Fibroblast of mammary gland (primary cell): Measurements from ENCODE around the gene MLKL.
A peak's percentile ranks its signal among the peaks of the same experiment; 100 is the strongest.

Source experiments
- DNase-seq: peaks from one replicate; pipeline ENCODE4 v3.0.0-alpha.2; 2010; ENCODE audit warnings: low read depth
- H3K4me3 ChIP-seq: 2 replicates; pipeline ENCODE4 v1.5.1; 2011; ENCODE audit warnings: low read depth, mild to moderate bottlenecking, low read length, moderate library complexity; ENCODE audit not compliant: control insufficient read depth
- TF ChIP-seq, protein P1 (sequence below): conservative IDR thresholded peaks from 2 replicates; pipeline ENCODE4 v1.5.1; 2011; ENCODE audit warnings: low read depth, low read length, inconsistent platforms; ENCODE audit not compliant: control insufficient read depth, insufficient read depth

MLKL gene

GRCh38 chr16:74626741-74627416 is 73.8 kb downstream of the MLKL start:
- H3K4me3 ChIP-seq: no peak overlapping the region
- DNase-seq: peak; percentile 77
- TF ChIP-seq, protein P1, sequence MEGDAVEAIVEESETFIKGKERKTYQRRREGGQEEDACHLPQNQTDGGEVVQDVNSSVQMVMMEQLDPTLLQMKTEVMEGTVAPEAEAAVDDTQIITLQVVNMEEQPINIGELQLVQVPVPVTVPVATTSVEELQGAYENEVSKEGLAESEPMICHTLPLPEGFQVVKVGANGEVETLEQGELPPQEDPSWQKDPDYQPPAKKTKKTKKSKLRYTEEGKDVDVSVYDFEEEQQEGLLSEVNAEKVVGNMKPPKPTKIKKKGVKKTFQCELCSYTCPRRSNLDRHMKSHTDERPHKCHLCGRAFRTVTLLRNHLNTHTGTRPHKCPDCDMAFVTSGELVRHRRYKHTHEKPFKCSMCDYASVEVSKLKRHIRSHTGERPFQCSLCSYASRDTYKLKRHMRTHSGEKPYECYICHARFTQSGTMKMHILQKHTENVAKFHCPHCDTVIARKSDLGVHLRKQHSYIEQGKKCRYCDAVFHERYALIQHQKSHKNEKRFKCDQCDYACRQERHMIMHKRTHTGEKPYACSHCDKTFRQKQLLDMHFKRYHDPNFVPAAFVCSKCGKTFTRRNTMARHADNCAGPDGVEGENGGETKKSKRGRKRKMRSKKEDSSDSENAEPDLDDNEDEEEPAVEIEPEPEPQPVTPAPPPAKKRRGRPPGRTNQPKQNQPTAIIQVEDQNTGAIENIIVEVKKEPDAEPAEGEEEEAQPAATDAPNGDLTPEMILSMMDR: no peak

DNA sequence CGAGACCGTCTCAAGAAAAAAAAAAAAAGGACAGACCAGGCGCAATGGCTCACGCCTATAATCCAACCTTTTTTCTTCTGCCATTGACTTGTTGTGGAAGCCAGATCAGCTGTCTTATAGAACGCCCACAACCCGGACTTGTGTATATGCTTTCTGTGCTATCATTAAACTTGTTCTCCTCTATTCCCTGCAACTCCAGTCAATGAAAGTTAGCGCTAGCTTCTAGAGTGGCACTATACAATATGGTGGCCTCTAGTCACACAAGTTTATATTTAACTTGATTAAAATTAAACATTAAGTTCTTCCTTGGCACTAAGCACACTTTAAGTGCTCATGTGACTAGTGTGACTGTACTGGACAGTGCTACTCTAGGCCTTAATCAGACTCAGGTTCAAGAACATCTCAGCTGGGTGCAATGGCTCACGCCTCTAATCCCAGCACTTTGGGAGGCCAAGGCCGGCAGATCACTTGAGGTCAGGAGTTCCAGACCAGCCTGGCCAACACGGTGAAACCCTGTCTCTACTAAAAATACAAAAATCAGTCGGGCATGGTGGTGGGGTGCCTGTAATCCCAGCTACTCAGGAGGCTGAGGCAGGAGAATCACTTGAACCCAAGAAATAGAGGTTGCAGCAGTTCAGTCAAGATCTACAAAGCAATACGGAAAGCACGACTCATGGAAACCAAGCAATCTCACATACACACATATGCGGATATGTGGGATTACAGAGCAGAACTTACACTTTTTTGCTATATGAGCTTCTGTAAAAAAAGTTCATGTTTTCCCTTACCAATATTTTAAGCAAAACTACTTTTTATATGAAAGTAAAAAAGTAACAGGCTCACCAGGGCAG is 74.9 kb downstream of the MLKL start:
- H3K4me3 ChIP-seq: no peak overlapping the region
- TF ChIP-seq, protein P1: no peak
- no peak for DNase-seq

DNA sequence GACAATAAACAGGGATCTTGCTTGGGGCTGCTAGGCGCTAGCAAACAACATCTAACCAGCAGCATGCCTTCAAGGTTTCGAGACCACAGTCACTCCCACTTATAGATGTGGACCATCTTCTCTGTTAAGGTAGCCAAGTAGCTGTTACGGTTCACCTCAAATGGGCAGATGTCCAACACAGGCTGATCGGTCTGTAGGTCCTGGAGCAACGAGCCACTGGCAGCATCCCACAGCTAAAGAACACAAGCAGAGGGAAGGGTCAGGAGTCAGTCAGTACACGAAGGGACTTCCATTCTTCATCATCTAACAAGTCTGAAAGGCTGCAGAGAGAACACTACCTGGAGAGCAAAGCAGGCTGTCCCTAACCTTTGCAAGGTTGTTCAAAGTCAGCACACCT is 76.8 kb downstream of the MLKL start:
- no peak overlapping the region for H3K4me3 ChIP-seq
- TF ChIP-seq, protein P1: no peak
- no peak for DNase-seq

- TF ChIP-seq, protein P1: peak; percentile 67
- peak; percentile 73 for DNase-seq
- no peak overlapping the region for H3K4me3 ChIP-seq
Observed at GRCh38 chr16:74623214-74623838, 77.3 kb downstream of the MLKL start.

GRCh38 chr16:74622005-74622404 is 78.7 kb downstream of the MLKL start:
- no peak overlapping the region for H3K4me3 ChIP-seq
- TF ChIP-seq, protein P1: no peak
- no peak for DNase-seq
